Fibroblast of gingiva (primary cell): ENCODE measurements around the gene TACSTD2.
A peak's percentile ranks its signal among the peaks of the same experiment; 100 is the strongest.
"Not testable (repeated sequence)": the region's sequence is repeated elsewhere in the genome, so short reads cannot be mapped to it uniquely, and the experiment has no call there.

Source experiments
- DNase-seq: peaks from one replicate; pipeline ENCODE4 v3.0.0-alpha.2; 2011; ENCODE audit warnings: low read depth

TACSTD2 gene

DNA sequence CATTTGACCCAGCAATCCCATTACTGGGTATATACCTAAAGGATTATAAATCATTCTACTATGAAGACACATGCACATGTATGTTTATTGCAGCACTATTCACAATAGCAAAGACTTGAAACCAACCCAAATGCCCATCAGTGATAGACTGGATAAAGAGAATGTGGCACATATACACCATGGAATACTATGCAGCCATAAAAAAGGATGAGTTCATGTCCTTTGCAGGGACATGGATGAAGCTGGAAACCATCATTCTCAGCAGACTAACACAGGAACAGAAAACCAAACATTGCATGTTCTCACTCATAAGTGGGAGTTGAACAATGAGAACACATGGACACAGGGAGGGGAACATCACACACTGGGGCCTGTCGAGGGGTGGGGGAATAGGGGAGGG lies 13.3 kb downstream of the TACSTD2 start:
- DNase-seq: not testable (repeated sequence)

DNA sequence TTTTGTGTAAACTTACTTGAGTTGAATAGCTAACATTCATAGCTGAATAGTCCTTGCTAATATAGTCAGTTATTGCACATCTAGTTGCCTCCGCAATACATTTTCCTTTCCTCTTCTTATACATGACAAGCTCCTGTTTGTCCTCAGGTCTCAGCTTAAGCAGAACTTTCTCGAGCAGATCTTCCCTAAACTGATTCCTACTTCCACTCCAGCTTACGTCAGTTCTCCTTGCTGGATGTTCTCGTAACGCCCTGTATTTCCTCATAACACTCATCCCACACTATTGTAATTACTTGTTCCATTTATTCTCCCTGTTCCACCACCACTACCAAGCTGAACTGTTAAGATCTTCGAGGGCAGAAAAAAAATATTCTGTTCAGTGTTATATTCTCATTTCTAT lies 15.4 kb downstream of the TACSTD2 start:
- no peak for DNase-seq

DNA sequence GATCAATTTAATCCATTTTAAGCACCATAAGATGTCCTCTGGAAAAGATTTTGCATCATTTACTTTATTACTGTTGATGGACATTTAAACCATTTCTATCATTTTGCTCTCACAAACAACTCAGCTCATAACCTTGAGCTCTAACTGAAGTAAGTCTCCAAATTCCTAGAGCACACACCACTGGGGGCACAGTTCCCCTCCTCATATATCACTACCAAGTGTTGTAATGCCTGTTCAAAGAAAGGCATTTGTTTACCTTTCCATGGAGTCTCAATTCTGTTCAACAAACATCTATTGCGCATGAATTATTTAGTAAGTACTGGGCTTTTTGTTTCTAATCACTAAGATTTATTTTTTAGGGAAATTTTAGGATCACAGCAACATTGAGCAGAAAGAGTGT lies 21.7 kb downstream of the TACSTD2 start:
- no peak for DNase-seq

DNA sequence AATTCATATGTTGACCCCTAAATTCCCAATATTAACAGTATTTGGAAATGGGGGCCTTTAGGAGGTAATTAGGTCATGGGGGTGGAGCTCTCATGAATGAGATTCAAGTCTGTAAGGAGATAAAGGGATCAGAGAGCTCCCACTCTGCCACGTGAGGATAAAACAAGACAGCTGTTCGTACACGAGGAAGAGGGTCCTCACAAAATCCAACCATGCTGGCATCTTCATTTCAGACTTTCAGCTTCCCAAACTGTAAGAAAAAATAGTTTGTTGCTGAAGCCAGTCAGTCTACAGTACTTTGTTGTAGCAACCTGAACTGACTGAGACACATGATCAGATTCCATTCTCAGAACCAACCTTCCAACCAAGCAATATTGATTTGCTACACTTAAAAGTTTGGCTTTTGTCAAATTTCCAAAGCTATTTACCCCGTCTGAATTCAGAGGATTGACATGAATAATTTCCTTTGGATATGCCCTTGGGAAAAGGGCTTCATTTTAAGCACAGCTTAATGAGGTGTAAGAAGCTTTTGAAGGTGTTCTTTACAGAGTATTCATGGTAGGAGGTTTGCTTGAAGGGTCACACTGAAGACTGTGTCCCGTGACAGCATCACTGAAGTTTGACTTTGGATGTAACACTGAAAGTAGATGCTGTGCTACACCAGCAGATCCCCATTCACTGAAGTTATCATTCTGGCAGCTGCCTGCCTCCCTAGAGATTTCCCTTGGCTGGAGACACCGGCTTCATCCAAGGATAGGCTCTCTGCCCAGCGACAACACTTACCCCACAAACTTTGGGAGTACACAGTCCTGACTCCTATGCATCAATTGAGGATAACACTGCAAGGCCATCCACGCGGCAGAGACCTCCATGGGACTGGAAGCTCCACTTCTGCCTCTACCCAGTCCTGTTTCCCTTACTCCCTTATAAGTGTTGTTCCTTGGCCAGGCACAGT lies 25.6 kb downstream of the TACSTD2 start:
- DNase-seq: no peak

DNA sequence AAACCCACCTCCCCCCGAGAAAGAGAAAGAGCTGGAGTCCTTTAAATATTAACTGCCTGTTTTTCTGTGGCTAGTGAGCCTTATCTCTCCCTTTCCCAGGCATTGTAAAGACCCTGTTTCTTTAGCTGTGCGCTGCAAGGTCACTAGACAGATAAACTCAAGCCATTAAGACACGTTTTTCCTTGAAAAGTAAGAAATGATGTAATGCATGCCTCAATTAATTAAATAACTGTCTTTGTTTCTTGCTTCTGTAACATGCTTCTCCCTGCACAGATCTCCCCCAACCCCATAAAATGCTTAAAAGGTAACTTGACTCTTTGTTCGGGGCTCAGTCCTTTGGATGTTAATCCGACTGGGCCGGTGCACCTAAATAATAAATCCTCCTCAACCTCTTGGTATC lies 27.8 kb downstream of the TACSTD2 start:
- DNase-seq: not testable (repeated sequence)

DNA sequence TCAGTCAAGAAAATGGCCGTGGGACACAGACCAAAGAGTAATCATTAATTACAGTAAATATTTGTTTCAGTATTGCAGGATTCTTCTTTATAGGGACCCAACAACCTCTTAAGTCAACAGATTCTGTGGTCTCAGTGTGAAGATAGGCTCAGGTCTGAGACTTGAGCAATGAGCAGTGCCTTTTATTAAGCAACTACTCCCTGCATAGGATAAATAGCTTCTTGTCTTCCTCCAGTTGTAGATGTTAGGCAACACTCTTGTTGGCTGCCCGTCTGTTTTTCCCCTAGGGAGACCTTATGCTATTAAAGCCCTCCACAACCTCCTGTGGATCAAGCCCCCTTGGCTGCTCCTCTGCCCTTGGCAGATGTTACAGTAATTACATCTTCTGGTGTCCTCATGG lies 28.7 kb downstream of the TACSTD2 start:
- DNase-seq: no peak

DNA sequence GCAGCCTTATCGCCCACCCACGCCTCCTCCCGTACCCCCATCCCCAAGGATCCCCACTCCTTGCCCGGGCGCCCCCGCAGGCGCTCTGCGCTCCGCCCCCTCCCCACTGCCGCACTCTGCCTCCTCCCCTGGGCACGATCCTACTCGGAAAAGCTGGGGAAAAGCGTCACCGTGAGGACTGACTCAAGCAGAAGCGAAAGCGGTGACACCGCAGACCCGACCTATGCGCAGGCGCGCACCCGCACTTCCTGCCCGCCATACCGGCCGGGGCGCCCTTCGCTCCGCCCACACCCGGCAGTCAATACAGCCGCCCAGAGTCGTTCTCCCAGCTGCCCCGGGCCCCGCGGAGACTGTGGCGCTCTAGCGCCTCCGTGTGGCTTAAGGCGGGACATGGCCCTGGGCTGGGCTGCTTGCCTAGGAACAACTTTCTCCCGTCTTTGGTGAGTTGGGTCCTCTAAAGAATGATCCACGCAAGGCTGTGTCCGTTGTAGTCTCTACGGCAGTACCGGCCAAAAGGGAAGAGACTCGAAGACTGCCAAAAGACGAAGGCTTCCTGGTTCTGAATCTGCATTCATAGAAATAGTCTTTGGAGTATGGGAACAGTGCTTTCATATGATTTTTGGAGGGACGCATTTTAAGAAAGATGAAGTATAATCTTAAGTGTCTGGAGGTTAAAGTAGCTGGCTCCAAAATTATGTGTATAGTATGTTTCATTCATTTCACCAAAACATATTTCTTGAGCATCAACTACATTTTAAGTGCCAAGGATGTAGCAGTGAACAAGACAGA lies 30.3 kb downstream of the TACSTD2 start, which contains the start of gene OMA1:
Gene OMA1 (minus strand): TSS at position 207 of the 789 bp plus-strand sequence. CDS start 7,432 bp downstream, outside the sequence.
- DNase-seq: peak; percentile 97

DNA sequence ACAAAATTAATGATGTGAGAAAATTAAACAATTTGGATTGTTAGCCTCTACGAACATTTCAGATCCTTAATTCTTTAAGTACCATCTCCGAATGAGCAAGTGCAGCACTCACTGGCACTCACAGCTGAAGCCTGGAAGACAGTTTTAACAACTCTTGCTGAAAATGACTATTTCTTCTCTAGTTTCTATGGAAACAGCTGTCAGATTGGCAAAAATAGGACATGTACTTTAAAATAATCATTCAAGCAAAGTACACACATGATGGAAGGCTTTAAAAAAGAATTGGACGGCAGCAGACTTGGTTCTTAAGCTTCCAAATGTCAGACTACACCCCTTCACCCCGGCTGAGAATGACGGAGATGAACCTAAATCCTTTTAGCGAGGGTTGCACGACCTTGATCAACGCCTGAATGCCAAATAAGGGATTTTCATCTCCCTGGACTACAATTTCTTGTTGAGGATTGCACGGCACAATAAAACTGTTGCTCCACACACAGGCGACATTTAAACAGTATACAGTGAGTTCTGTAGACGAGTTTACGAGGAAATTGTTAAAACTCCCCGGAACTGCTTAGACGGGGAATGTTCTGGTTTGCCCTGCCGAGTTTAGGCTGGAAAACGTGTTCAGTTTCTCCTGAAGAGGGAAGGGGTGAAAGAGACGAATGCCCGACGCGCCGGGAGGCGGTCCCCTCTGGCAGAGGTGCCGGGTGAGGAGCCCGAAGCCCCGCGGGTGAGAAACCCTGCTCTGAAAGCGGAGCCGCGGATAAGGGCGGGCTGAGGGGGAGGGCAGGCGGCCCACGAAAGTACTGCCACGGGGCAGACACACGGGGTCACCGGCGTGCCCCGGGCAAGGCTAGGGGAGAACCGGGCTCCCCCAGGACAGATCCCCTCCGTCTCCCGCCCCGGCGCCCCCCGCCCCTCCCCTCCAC lies 31.2 kb downstream of the TACSTD2 start:
- DNase-seq: peak; percentile 84

DNA sequence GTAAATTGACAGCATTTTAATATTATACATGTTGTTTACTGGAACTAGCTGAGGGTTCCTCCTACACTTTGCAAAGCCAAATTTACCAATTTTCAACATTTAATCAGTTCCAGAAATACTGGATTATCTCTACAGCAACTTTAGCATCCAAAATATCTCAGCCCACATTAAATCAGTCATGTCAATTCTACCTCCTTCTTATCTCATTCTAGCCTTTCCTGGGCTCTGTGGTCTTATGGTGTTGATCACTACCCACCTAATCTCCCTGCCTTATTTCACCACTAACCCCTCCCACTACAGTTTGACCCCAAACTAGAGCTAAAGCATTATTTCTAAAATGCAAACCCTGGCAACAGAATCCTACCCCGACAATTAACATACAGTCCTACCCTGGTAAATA lies 33.8 kb downstream of the TACSTD2 start:
- DNase-seq: no peak

DNA sequence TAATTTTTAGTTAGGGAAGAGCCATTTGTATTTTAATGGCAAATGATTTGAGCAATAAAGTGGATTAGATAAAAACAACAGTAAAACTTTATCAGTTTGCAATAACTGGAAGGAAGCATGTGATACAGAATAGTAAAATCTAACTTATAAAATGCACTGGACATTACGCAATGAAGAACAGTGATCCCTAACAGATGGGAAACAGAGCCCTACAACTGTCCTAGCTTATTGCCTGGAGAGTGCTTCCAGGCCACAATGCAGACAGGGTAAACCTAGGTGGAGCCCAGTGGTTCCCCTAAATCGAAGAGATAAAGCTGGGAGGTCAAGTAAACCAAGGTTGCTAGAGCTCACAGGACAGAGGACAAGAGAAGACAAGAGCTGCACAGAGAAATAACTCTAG lies 37.5 kb downstream of the TACSTD2 start:
- no peak for DNase-seq

DNA sequence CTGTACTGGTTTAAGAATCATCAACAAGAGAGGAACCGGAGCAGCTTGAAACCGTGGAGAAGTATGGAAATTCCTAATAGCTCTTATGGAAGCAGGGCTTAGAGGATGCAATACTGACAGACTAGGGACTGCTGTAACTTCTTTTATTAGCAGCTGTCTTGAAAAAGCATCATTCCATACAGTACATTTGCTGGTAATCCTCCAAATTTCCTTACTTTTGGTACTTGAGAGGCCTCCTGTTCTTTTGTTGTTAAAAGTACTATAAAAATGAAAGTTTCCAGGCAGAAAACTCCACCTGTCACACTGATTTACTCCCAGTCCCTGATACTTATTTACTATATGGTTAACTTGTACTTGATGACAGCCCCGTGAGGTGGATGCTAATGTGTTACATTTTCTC lies 38.2 kb downstream of the TACSTD2 start:
- DNase-seq: no peak

DNA sequence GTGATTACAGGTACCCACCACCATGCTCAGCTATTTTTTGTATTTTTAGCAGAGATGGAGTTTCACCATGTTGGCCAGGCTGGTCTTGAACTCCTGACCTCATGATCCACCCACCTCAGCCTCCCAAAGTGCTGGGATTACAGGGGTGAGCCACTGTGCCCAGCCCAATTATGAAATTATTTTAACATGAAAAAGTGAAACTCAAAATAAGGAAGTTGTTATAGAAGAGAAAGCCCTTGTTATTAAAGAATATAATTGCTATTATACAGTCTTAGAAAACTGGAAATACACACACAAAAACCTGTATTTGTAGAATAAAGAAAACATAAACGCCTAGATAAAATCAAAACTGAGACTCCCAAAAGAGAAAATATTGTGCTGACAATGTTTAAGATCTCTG lies 45.2 kb downstream of the TACSTD2 start:
- not testable (repeated sequence) for DNase-seq

DNA sequence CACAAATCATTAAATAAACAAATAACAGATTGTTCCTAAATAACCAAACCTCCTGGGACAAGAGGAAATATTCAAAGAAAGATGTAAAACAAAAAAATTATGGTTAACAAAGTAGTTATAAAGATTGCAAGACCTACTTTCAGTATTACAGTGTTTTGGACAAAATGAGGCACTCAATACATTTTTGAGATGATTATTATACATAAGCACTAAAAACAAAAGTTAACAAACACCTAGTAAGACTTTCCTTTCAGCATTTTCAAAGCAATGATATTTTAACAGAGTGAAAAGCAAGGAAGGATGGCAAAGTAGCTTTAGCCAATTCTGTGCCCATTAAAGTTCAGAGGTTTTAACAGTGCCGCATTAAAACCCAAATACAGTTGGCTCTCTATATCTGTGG lies 47.8 kb downstream of the TACSTD2 start:
- peak; percentile 14 for DNase-seq

DNA sequence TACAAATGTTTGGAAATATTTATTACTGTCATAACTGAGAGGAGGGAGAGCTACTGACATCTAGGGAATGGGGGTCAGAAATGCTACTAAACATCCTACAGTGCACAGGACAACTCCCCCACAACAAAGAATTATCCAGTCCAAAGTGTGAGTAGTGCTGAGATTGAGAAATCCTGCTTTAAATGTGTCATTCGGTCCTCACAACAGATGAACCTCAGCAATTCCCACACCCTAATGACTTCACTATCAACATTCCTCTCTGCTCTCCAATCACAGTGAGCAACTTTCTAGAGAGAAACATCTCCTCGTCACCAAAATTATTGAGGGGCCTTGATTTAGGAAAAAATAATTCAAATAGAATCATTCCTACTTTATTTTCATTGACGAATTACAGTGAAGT lies 48.5 kb downstream of the TACSTD2 start:
- peak; percentile 61 for DNase-seq
